GM12873 (cell line): ENCODE results near the gene ADAMTS9.

Source experiments
- CTCF ChIP-seq: IDR thresholded peaks from 2 replicates; pipeline ENCODE4 v1.5.1; 2012; ENCODE audit warnings: low read depth, mild to moderate bottlenecking, moderate library complexity, low read length, control low read depth; ENCODE audit not compliant: insufficient read depth; ENCODE audit errors: missing control alignments

The ADAMTS9 gene

GRCh38 chr3:64696896-64697295 lies 9.1 kb upstream of the ADAMTS9 start:
- TF ChIP-seq CTCF = no peak

GRCh38 chr3:64694114-64694513 lies 6.3 kb upstream of the ADAMTS9 start:
- TF ChIP-seq CTCF = no peak

GRCh38 chr3:64693031-64693430 lies 5.2 kb upstream of the ADAMTS9 start:
- TF ChIP-seq CTCF = no peak

GRCh38 chr3:64691051-64691450 lies 3.3 kb upstream of the ADAMTS9 start:
- no peak for TF ChIP-seq CTCF

- TF ChIP-seq CTCF = no peak
Measured at GRCh38 chr3:64687086-64687780, 567 bp downstream of the ADAMTS9 start.

GRCh38 chr3:64686446-64686908 lies 1.3 kb downstream of the ADAMTS9 start:
- TF ChIP-seq CTCF = no peak

GRCh38 chr3:64685800-64686445 lies 1.9 kb downstream of the ADAMTS9 start:
- TF ChIP-seq CTCF = no peak
